ENCODE results near the gene CDC42BPB.

DNA sequence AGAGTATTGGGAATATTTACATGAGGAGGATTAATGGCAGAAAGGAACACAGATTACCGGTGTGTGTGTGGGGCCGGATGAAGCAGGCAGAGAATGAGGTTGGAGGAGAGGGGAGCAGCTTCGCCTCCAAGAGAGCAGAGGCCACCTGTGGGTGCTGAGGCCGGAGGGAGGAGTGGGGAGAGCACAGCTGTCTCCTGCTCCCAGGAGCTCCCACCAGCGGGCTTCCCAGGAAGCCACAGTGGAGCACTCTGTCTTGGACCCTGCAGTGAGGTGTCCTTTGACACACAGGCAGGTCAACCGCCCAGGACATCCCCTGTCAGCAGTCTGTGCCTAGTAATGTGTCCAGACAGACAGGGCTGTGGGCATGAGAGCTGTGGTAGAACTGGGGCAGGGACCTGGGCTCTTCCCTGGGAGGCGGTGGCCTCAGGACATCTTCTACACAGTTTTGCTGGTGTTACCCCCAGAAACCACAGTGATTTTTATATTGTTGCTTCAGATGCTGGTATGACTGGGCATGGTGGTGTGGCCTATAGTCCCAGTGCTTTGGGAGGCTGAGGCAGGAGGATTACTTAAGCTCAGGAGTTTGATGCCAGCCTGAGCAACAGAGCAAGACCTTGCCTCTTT lies 153.3 kb downstream of the CDC42BPB start:
- TF ChIP-seq, protein P1, sequence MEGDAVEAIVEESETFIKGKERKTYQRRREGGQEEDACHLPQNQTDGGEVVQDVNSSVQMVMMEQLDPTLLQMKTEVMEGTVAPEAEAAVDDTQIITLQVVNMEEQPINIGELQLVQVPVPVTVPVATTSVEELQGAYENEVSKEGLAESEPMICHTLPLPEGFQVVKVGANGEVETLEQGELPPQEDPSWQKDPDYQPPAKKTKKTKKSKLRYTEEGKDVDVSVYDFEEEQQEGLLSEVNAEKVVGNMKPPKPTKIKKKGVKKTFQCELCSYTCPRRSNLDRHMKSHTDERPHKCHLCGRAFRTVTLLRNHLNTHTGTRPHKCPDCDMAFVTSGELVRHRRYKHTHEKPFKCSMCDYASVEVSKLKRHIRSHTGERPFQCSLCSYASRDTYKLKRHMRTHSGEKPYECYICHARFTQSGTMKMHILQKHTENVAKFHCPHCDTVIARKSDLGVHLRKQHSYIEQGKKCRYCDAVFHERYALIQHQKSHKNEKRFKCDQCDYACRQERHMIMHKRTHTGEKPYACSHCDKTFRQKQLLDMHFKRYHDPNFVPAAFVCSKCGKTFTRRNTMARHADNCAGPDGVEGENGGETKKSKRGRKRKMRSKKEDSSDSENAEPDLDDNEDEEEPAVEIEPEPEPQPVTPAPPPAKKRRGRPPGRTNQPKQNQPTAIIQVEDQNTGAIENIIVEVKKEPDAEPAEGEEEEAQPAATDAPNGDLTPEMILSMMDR (IDR thresholded peaks at IDR 0.05): no peak
- TF ChIP-seq POLR2A (IDR thresholded peaks at IDR 0.05): no peak

Data from Peyer's patch (tissue), 4 donors.